HEK293 (cell line): ENCODE results near the gene CCDC120.

Experiments used
- EGR2 ChIP-seq: fragments of 450-650 bp; formaldehyde crosslinking; IDR thresholded peaks from 2 replicates; pipeline ENCODE4 v1.5.1; 2016; ENCODE audit warnings: low read depth, missing biosample characterization, missing genetic modification characterization
- GLIS1 ChIP-seq: fragments of 450-650 bp; formaldehyde crosslinking; IDR thresholded peaks from 2 replicates; pipeline ENCODE4 v1.5.1; 2016; ENCODE audit warnings: missing biosample characterization, missing genetic modification characterization
- HOXA7 ChIP-seq: sonication (generic); formaldehyde crosslinking; IDR thresholded peaks from 2 replicates; pipeline ENCODE4 v1.8.1; 2022; ENCODE audit warnings: missing genetic modification reagents, borderline replicate concordance
- SETDB1 ChIP-seq: IDR thresholded peaks from one replicate; pipeline ENCODE4 v1.6.1; 2017; ENCODE audit warnings: mild to moderate bottlenecking, low read length, moderate library complexity, mixed read lengths; ENCODE audit not compliant: insufficient read length
- SP2 ChIP-seq: fragments of 450-650 bp; formaldehyde crosslinking; IDR thresholded peaks from 2 replicates; pipeline ENCODE4 v1.5.1; 2016; ENCODE audit warnings: missing biosample characterization, missing genetic modification characterization
- ZEB2 ChIP-seq: fragments of 450-650 bp; formaldehyde crosslinking; IDR thresholded peaks from 2 replicates; pipeline ENCODE4 v1.5.1; 2016; ENCODE audit warnings: missing biosample characterization, missing genetic modification characterization
- ZFHX2 ChIP-seq: fragments of 450-650 bp; formaldehyde crosslinking; conservative IDR thresholded peaks from 2 replicates; pipeline ENCODE4 v1.5.1; 2016; ENCODE audit warnings: missing biosample characterization, missing genetic modification characterization
- ZNF140 ChIP-seq: fragments of 450-650 bp; formaldehyde crosslinking; IDR thresholded peaks from 2 replicates; pipeline ENCODE4 v1.5.1; 2016; ENCODE audit warnings: missing biosample characterization, missing genetic modification characterization
- ZNF155 ChIP-seq: fragments of 450-650 bp; formaldehyde crosslinking; IDR thresholded peaks from 2 replicates; pipeline ENCODE4 v1.5.1; 2016; ENCODE audit warnings: missing biosample characterization, missing genetic modification characterization
- ZNF16 ChIP-seq: fragments of 450-650 bp; formaldehyde crosslinking; IDR thresholded peaks from 2 replicates; pipeline ENCODE4 v1.5.1; 2016; ENCODE audit warnings: low read depth, missing biosample characterization, missing genetic modification characterization
- ZNF169 ChIP-seq: fragments of 450-650 bp; formaldehyde crosslinking; IDR thresholded peaks from 2 replicates; pipeline ENCODE4 v1.5.1; 2016; ENCODE audit warnings: missing biosample characterization, missing genetic modification characterization
- ZNF266 ChIP-seq: fragments of 450-650 bp; formaldehyde crosslinking; IDR thresholded peaks from 2 replicates; pipeline ENCODE4 v1.5.1; 2016; ENCODE audit warnings: missing biosample characterization, missing genetic modification characterization, low read depth
- ZNF394 ChIP-seq: fragments of 450-650 bp; formaldehyde crosslinking; IDR thresholded peaks from 2 replicates; pipeline ENCODE4 v1.5.1; 2016; ENCODE audit warnings: missing biosample characterization, missing genetic modification characterization, mild to moderate bottlenecking, moderate library complexity, borderline replicate concordance
- ZNF433 ChIP-seq: fragments of 450-650 bp; formaldehyde crosslinking; IDR thresholded peaks from 2 replicates; pipeline ENCODE4 v1.5.1; 2016; ENCODE audit warnings: missing biosample characterization, missing genetic modification characterization, low read depth
- ZNF600 ChIP-seq: fragments of 450-650 bp; formaldehyde crosslinking; IDR thresholded peaks from 2 replicates; pipeline ENCODE4 v1.5.1; 2016; ENCODE audit warnings: missing biosample characterization, missing genetic modification characterization
- ZXDB ChIP-seq: fragments of 450-650 bp; formaldehyde crosslinking; IDR thresholded peaks from 2 replicates; pipeline ENCODE4 v1.5.1; 2016; ENCODE audit warnings: missing biosample characterization, missing genetic modification characterization
- TF ChIP-seq, protein P1 (sequence below): fragments of 450-650 bp; formaldehyde crosslinking; IDR thresholded peaks from 2 replicates; pipeline ENCODE4 v1.5.1; 2017; ENCODE audit warnings: missing biosample characterization, mild to moderate bottlenecking, missing genetic modification characterization, moderate library complexity
- TF ChIP-seq, protein P2 (sequence below): fragments of 450-650 bp; formaldehyde crosslinking; IDR thresholded peaks from 2 replicates; pipeline ENCODE4 v1.5.1; 2016; ENCODE audit warnings: missing biosample characterization, missing genetic modification characterization
- TF ChIP-seq, protein P3 (sequence below): fragments of 450-650 bp; formaldehyde crosslinking; IDR thresholded peaks from 2 replicates; pipeline ENCODE4; 2016; ENCODE audit warnings: missing biosample characterization, missing genetic modification characterization
- TF ChIP-seq, protein P4 (sequence below): fragments of 450-650 bp; formaldehyde crosslinking; IDR thresholded peaks from 2 replicates; pipeline ENCODE4 v1.5.1; 2016; ENCODE audit warnings: missing biosample characterization, missing genetic modification characterization
- TF ChIP-seq, protein P5 (sequence below): fragments of 450-650 bp; IDR thresholded peaks from 2 replicates; pipeline ENCODE4 v1.5.1; 2018; ENCODE audit warnings: missing biosample characterization, mild to moderate bottlenecking, missing genetic modification characterization
- TF ChIP-seq, protein P6 (sequence below): fragments of 450-650 bp; formaldehyde crosslinking; IDR thresholded peaks from 2 replicates; pipeline ENCODE4 v1.5.1; 2016; ENCODE audit warnings: missing biosample characterization, missing genetic modification characterization
- TF ChIP-seq, protein P7 (sequence below): fragments of 450-650 bp; formaldehyde crosslinking; IDR thresholded peaks from 2 replicates; pipeline ENCODE4 v1.5.1; 2017; ENCODE audit warnings: missing biosample characterization, missing genetic modification characterization
- TF ChIP-seq, protein P8 (sequence below): fragments of 450-650 bp; formaldehyde crosslinking; IDR thresholded peaks from 2 replicates; pipeline ENCODE4 v1.5.1; 2016; ENCODE audit warnings: missing biosample characterization, missing genetic modification characterization, low read depth
- TF ChIP-seq, protein P9 (sequence below): fragments of 450-650 bp; formaldehyde crosslinking; IDR thresholded peaks from 2 replicates; pipeline ENCODE4 v1.5.1; 2017; ENCODE audit warnings: missing biosample characterization, missing genetic modification characterization

The CCDC120 gene

DNA sequence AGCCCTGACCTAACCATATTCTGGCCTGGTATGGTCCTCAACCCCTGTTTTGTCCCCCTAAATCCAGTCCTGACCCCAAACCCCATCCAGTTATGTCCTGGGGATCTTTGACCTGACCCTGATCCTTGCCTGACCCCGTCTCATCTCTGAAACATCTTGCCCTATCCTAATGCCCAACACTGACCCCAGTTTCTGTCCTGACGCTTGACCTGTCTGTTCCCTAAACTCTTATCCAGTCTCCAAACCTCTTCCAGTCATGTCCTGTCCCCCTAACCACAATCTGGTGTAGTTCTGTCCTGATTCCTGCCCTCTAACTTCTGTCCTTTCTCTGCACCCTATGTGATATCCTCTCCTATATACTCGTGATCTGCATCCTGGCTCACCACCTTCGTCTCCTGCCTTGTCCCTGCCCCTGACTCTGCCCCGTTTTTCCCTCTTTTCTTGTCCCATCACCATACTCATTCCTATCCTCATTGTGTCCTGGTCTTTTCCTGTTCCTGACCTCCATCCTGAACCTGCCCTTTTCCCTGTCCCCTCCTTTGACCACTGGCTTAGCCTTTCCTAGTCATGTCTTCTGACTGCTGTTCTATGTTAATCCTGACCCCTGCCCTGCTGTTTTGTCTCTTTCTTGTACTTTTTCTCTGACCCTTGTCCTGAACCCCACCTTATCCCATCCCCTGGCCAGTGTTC is 4.6 kb upstream of the CCDC120 start (continued):
- TF ChIP-seq, protein P1, sequence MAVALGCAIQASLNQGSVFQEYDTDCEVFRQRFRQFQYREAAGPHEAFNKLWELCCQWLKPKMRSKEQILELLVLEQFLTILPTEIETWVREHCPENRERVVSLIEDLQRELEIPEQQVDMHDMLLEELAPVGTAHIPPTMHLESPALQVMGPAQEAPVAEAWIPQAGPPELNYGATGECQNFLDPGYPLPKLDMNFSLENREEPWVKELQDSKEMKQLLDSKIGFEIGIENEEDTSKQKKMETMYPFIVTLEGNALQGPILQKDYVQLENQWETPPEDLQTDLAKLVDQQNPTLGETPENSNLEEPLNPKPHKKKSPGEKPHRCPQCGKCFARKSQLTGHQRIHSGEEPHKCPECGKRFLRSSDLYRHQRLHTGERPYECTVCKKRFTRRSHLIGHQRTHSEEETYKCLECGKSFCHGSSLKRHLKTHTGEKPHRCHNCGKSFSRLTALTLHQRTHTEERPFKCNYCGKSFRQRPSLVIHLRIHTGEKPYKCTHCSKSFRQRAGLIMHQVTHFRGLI (tag by site-specific recombination), result no peak
- peak; percentile 83 for TF ChIP-seq ZNF600 (tag by site-specific recombination)
- TF ChIP-seq GLIS1 (tag by site-specific recombination), result no peak
- peak; percentile 21; the same call in 1 of the 2 replicates for TF ChIP-seq ZEB2 (tag by site-specific recombination)
- TF ChIP-seq, protein P2, sequence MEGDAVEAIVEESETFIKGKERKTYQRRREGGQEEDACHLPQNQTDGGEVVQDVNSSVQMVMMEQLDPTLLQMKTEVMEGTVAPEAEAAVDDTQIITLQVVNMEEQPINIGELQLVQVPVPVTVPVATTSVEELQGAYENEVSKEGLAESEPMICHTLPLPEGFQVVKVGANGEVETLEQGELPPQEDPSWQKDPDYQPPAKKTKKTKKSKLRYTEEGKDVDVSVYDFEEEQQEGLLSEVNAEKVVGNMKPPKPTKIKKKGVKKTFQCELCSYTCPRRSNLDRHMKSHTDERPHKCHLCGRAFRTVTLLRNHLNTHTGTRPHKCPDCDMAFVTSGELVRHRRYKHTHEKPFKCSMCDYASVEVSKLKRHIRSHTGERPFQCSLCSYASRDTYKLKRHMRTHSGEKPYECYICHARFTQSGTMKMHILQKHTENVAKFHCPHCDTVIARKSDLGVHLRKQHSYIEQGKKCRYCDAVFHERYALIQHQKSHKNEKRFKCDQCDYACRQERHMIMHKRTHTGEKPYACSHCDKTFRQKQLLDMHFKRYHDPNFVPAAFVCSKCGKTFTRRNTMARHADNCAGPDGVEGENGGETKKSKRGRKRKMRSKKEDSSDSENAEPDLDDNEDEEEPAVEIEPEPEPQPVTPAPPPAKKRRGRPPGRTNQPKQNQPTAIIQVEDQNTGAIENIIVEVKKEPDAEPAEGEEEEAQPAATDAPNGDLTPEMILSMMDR (tag by site-specific recombination), result no peak
- TF ChIP-seq, protein P3, sequence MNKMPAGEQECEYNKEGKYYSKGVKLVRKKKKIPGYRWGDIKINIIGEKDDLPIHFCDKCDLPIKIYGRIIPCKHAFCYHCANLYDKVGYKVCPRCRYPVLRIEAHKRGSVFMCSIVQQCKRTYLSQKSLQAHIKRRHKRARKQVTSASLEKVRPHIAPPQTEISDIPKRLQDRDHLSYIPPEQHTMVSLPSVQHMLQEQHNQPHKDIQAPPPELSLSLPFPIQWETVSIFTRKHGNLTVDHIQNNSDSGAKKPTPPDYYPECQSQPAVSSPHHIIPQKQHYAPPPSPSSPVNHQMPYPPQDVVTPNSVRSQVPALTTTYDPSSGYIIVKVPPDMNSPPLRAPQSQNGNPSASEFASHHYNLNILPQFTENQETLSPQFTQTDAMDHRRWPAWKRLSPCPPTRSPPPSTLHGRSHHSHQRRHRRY (tag by site-specific recombination), result no peak
- TF ChIP-seq SP2 (tag by site-specific recombination), result no peak
- TF ChIP-seq ZNF266 (tag by site-specific recombination), result no peak
- TF ChIP-seq, protein P4, sequence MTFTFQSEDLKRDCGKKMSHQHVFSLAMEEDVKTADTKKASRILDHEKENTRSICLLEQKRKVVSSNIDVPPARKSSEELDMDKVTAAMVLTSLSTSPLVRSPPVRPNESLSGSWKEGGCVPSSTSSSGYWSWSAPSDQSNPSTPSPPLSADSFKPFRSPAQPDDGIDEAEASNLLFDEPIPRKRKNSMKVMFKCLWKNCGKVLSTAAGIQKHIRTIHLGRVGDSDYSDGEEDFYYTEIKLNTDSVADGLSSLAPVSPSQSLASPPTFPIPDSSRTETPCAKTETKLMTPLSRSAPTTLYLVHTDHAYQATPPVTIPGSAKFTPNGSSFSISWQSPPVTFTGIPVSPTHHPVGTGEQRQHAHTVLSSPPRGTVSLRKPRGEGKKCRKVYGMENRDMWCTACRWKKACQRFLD (tag by site-specific recombination), result no peak
- TF ChIP-seq, protein P5, sequence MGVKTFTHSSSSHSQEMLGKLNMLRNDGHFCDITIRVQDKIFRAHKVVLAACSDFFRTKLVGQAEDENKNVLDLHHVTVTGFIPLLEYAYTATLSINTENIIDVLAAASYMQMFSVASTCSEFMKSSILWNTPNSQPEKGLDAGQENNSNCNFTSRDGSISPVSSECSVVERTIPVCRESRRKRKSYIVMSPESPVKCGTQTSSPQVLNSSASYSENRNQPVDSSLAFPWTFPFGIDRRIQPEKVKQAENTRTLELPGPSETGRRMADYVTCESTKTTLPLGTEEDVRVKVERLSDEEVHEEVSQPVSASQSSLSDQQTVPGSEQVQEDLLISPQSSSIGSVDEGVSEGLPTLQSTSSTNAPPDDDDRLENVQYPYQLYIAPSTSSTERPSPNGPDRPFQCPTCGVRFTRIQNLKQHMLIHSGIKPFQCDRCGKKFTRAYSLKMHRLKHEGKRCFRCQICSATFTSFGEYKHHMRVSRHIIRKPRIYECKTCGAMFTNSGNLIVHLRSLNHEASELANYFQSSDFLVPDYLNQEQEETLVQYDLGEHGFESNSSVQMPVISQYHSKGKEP (tag by site-specific recombination), result no peak
- TF ChIP-seq ZXDB (tag by site-specific recombination), result peak; percentile 41; the same call in 1 of the 2 replicates
- TF ChIP-seq ZNF140, result no peak
- no peak for TF ChIP-seq EGR2
- TF ChIP-seq, protein P6, sequence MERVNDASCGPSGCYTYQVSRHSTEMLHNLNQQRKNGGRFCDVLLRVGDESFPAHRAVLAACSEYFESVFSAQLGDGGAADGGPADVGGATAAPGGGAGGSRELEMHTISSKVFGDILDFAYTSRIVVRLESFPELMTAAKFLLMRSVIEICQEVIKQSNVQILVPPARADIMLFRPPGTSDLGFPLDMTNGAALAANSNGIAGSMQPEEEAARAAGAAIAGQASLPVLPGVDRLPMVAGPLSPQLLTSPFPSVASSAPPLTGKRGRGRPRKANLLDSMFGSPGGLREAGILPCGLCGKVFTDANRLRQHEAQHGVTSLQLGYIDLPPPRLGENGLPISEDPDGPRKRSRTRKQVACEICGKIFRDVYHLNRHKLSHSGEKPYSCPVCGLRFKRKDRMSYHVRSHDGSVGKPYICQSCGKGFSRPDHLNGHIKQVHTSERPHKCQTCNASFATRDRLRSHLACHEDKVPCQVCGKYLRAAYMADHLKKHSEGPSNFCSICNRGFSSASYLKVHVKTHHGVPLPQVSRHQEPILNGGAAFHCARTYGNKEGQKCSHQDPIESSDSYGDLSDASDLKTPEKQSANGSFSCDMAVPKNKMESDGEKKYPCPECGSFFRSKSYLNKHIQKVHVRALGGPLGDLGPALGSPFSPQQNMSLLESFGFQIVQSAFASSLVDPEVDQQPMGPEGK (tag by site-specific recombination), result no peak
- TF ChIP-seq ZFHX2 (tag by site-specific recombination), result no peak
- TF ChIP-seq, protein P7, sequence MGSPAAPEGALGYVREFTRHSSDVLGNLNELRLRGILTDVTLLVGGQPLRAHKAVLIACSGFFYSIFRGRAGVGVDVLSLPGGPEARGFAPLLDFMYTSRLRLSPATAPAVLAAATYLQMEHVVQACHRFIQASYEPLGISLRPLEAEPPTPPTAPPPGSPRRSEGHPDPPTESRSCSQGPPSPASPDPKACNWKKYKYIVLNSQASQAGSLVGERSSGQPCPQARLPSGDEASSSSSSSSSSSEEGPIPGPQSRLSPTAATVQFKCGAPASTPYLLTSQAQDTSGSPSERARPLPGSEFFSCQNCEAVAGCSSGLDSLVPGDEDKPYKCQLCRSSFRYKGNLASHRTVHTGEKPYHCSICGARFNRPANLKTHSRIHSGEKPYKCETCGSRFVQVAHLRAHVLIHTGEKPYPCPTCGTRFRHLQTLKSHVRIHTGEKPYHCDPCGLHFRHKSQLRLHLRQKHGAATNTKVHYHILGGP (tag by site-specific recombination), result no peak
- TF ChIP-seq SETDB1, result peak; percentile 76
- no peak for TF ChIP-seq HOXA7 (CRISPR knock-in tag)
- TF ChIP-seq, protein P8, sequence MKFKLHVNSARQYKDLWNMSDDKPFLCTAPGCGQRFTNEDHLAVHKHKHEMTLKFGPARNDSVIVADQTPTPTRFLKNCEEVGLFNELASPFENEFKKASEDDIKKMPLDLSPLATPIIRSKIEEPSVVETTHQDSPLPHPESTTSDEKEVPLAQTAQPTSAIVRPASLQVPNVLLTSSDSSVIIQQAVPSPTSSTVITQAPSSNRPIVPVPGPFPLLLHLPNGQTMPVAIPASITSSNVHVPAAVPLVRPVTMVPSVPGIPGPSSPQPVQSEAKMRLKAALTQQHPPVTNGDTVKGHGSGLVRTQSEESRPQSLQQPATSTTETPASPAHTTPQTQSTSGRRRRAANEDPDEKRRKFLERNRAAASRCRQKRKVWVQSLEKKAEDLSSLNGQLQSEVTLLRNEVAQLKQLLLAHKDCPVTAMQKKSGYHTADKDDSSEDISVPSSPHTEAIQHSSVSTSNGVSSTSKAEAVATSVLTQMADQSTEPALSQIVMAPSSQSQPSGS, result no peak
- TF ChIP-seq ZNF433, result no peak
- no peak for TF ChIP-seq ZNF169 (tag by site-specific recombination)
- no peak for TF ChIP-seq ZNF16 (tag by site-specific recombination)
- TF ChIP-seq, protein P9, sequence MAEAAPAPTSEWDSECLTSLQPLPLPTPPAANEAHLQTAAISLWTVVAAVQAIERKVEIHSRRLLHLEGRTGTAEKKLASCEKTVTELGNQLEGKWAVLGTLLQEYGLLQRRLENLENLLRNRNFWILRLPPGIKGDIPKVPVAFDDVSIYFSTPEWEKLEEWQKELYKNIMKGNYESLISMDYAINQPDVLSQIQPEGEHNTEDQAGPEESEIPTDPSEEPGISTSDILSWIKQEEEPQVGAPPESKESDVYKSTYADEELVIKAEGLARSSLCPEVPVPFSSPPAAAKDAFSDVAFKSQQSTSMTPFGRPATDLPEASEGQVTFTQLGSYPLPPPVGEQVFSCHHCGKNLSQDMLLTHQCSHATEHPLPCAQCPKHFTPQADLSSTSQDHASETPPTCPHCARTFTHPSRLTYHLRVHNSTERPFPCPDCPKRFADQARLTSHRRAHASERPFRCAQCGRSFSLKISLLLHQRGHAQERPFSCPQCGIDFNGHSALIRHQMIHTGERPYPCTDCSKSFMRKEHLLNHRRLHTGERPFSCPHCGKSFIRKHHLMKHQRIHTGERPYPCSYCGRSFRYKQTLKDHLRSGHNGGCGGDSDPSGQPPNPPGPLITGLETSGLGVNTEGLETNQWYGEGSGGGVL (tag by site-specific recombination), result no peak; the same call in 1 of the 2 replicates
- TF ChIP-seq ZNF155 (tag by site-specific recombination), result no peak
- TF ChIP-seq ZNF394 (tag by site-specific recombination), result no peak
